ENCODE results near the gene FARP2. TPM values are rescaled to one million over a fixed set of nuclear protein-coding genes. Genes with fewer than 3 reads are reported as not detected.
A peak's percentile ranks its signal among the peaks of the same experiment; 100 is the strongest.

Gene FARP2
- total RNA-seq, 6 donors from 2014 or later, result 33.4 to 96.4 (median 42.2) TPM

- H3K36me3 ChIP-seq, result peaks cover 0 to 42% (median 7%) of the 10 kb centered on the region in 4 donors
- ATAC-seq (ENCODE audit: low FRiP score in 2 of 2), result no peak
- H3K27me3 ChIP-seq, result no peaks in the 10 kb centered on the region
- H3K4me3 ChIP-seq, result no peak overlapping the region
- H3K4me1 ChIP-seq, result no peaks in the 10 kb centered on the region
- no peak for TF ChIP-seq EP300 (IDR thresholded peaks at IDR 0.05)
- no peak for TF ChIP-seq CTCF (IDR thresholded peaks at IDR 0.05)
- TF ChIP-seq POLR2A (IDR thresholded peaks at IDR 0.05), result no peak
- TF ChIP-seq POLR2AphosphoS5 (IDR thresholded peaks at IDR 0.05), result no peak
- H3K27ac ChIP-seq, result no peak overlapping the region
- 93 to 95% methylated on average over 10 to 18 of the region's 18 CpGs for WGBS, 2 donors
- no peaks in the 10 kb centered on the region for H3K9me3 ChIP-seq
- peak in 1 of 2 donors; percentile 46 for DNase-seq
These were observed 123.2 kb downstream of the FARP2 start for GRCh38 chr2:241479026-241479898.

GRCh38 chr2:241481687-241482086 is 125.6 kb downstream of the FARP2 start:
- Histone ChIP-seq H3K4me3 (no peak overlapping the region), H3K27ac (no peak overlapping the region), H3K36me3 (peaks cover 0 to 40% (median 7%) of the 10 kb centered on the region in 4 donors), H3K27me3 (no peaks in the 10 kb centered on the region), H3K9me3 (no peaks in the 10 kb centered on the region), H3K4me1 (no peaks in the 10 kb centered on the region)
- TF ChIP-seq CTCF (IDR thresholded peaks at IDR 0.05), result no peak
- 100% methylated on average over 1 of the region's 1 CpG for WGBS, 2 donors
- no peak for DNase-seq
- no peak for ATAC-seq (ENCODE audit: low FRiP score in 2 of 2)

- ATAC-seq (ENCODE audit: low FRiP score in 2 of 2), result no peak
- H3K9me3 ChIP-seq, result no peaks in the 10 kb centered on the region
- H3K4me1 ChIP-seq, result no peaks in the 10 kb centered on the region
- peaks cover 0 to 41% (median 7%) of the 10 kb centered on the region in 4 donors for H3K36me3 ChIP-seq
- peak in 1 of 2 donors; percentile 54 for DNase-seq
- WGBS, 2 donors, result 90 to 91% methylated on average over 17 to 19 of the region's 20 CpGs
- no peak overlapping the region for H3K4me3 ChIP-seq
- no peaks in the 10 kb centered on the region for H3K27me3 ChIP-seq
- no peak for TF ChIP-seq CTCF (IDR thresholded peaks at IDR 0.05)
- no peak for TF ChIP-seq POLR2A (IDR thresholded peaks at IDR 0.05)
- TF ChIP-seq POLR2AphosphoS5 (IDR thresholded peaks at IDR 0.05), result no peak
- TF ChIP-seq EP300 (IDR thresholded peaks at IDR 0.05), result no peak
- no peak overlapping the region for H3K27ac ChIP-seq
These were observed 126.3 kb downstream of the FARP2 start for GRCh38 chr2:241482126-241482955.

GRCh38 chr2:241483305-241483704 is 127.2 kb downstream of the FARP2 start:
- WGBS, 2 donors, result 89 to 100% methylated on average over 3 to 9 of the region's 9 CpGs
- no peak for DNase-seq
- Histone ChIP-seq H3K27ac (no peak overlapping the region), H3K4me1 (no peaks in the 10 kb centered on the region), H3K9me3 (no peaks in the 10 kb centered on the region), H3K4me3 (no peak overlapping the region), H3K27me3 (no peaks in the 10 kb centered on the region), H3K36me3 (peaks cover 0 to 32% (median 7%) of the 10 kb centered on the region in 4 donors)
- TF ChIP-seq EP300 (IDR thresholded peaks at IDR 0.05), result no peak
- no peak for TF ChIP-seq POLR2AphosphoS5 (IDR thresholded peaks at IDR 0.05)
- no peak for ATAC-seq (ENCODE audit: low FRiP score in 2 of 2)

GRCh38 chr2:241485172-241485911 is 129.3 kb downstream of the FARP2 start:
- peaks cover 0 to 18% (median 2%) of the 10 kb centered on the region in 4 donors for H3K36me3 ChIP-seq
- DNase-seq (no peak), ATAC-seq (ENCODE audit: low FRiP score in 2 of 2) (no peak)
- H3K27me3 ChIP-seq, result no peaks in the 10 kb centered on the region
- H3K9me3 ChIP-seq, result no peaks in the 10 kb centered on the region
- TF ChIP-seq POLR2AphosphoS5 (IDR thresholded peaks at IDR 0.05) (no peak), EP300 (IDR thresholded peaks at IDR 0.05) (no peak), POLR2A (IDR thresholded peaks at IDR 0.05) (no peak), CTCF (IDR thresholded peaks at IDR 0.05) (no peak)
- no peak overlapping the region for H3K4me3 ChIP-seq
- 87 to 100% methylated on average over 1 of the region's 1 CpG for WGBS, 2 donors
- no peaks in the 10 kb centered on the region for H3K4me1 ChIP-seq
- no peak overlapping the region for H3K27ac ChIP-seq
